ENCODE measurements around the gene EIF5A2. TPM values are rescaled to one million over a fixed set of nuclear protein-coding genes. Genes with fewer than 3 reads are reported as not detected.

Gene EIF5A2
- total RNA-seq, 1 experiment from 2014 or later: 11.1 TPM

GRCh38 chr3:170867143-170867937 lies 41.1 kb downstream of the EIF5A2 start:
- DNase-seq (ENCODE audit: low read depth, low spot score): no peak
- in situ Hi-C loops (cut with HindIII; ENCODE audit: low pct_unique_long_range_greater_than_20kb, low sequenced_read_pairs): no loop called here

GRCh38 chr3:170866499-170866898 lies 41.9 kb downstream of the EIF5A2 start:
- no peak for DNase-seq (ENCODE audit: low read depth, low spot score)
- in situ Hi-C loops (cut with HindIII; ENCODE audit: low pct_unique_long_range_greater_than_20kb, low sequenced_read_pairs): no loop called here

GRCh38 chr3:170865209-170866094 lies 43.0 kb downstream of the EIF5A2 start:
- DNase-seq (ENCODE audit: low read depth, low spot score): peak; percentile 36
- in situ Hi-C loops (cut with HindIII; ENCODE audit: low pct_unique_long_range_greater_than_20kb, low sequenced_read_pairs): no loop called here

GRCh38 chr3:170864525-170865208 lies 43.8 kb downstream of the EIF5A2 start:
- in situ Hi-C loops (cut with HindIII; ENCODE audit: low pct_unique_long_range_greater_than_20kb, low sequenced_read_pairs): no loop called here
- DNase-seq (ENCODE audit: low read depth, low spot score): peak; percentile 53

DNA sequence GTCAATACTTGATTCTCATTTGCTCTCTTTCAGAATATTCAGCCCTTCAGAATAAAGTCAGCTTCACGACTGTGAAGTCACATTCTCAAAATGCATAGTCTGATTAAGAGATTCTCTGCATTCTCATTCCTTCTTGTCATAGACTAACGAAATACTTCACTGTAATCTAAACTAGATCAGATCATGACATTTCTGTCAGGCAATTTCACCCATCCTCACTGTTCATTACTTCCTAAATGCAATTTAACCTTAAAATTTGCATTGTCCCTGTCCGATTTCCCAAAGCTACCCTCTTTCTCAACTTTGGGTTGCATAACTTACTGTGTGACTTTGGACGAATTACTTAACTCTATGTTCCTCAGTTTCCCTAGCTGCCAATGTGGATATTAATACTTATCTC lies 44.6 kb downstream of the EIF5A2 start:
- DNase-seq (ENCODE audit: low read depth, low spot score): no peak
- in situ Hi-C loops (cut with HindIII; ENCODE audit: low pct_unique_long_range_greater_than_20kb, low sequenced_read_pairs): no loop called here

GRCh38 chr3:170862618-170863374 lies 45.6 kb downstream of the EIF5A2 start:
- DNase-seq (ENCODE audit: low read depth, low spot score): no peak
- in situ Hi-C loops (cut with HindIII; ENCODE audit: low pct_unique_long_range_greater_than_20kb, low sequenced_read_pairs): no loop called here

DNA sequence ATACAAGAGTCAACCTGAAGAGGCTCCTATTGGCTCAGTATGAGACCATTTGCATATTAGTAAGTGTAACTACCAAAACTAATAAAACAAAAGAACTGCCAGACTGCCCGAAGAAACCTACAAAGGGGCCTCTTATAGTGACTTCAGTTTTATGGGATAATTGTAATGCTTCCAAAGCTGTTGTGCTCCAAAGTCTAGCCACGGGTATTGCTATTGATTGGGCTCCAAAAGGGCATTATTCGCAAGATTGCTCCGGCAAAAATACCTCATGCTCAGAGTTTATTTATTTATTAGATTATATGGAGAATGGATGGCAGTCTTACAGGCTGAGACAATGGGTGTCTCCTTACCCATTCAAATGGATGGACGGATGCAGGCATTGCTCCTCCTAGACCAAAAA lies 49.8 kb downstream of the EIF5A2 start:
- no peak for DNase-seq (ENCODE audit: low read depth, low spot score)
- in situ Hi-C loops (cut with HindIII; ENCODE audit: low pct_unique_long_range_greater_than_20kb, low sequenced_read_pairs): no loop called here

DNA sequence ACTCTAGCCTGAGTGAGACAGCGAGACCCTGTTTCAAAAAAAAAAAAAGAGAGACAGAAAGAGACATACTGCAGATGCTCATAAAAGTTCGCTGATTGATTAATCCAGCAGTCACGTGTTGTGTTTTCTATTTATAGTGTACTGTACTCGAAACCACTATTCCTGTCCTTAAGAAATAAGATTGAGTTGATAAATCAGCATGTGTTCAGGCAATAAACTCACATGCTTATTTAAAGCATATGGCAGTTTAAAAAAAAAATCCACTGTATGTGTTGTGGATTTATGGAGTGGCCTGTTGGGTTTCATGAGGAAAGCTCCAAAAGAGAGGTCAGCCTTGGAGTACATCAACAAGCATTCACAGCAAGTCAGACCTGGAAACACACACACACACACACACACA lies 56.1 kb downstream of the EIF5A2 start:
- in situ Hi-C loops (cut with HindIII; ENCODE audit: low pct_unique_long_range_greater_than_20kb, low sequenced_read_pairs): no loop called here
- DNase-seq (ENCODE audit: low read depth, low spot score): no peak

GRCh38 chr3:170848292-170848917 lies 60.0 kb downstream of the EIF5A2 start:
- peak; percentile 47 for DNase-seq (ENCODE audit: low read depth, low spot score)
- in situ Hi-C loops (cut with HindIII; ENCODE audit: low pct_unique_long_range_greater_than_20kb, low sequenced_read_pairs): no loop called here

- in situ Hi-C loops (cut with HindIII; ENCODE audit: low pct_unique_long_range_greater_than_20kb, low sequenced_read_pairs): no loop called here
- DNase-seq (ENCODE audit: low read depth, low spot score): no peak
These were observed 64.1 kb downstream of the EIF5A2 start for GRCh38 chr3:170844377-170844776.

GRCh38 chr3:170840291-170840859 lies 68.1 kb downstream of the EIF5A2 start:
- peak; percentile 79 for DNase-seq (ENCODE audit: low read depth, low spot score)
- in situ Hi-C loops (cut with HindIII; ENCODE audit: low pct_unique_long_range_greater_than_20kb, low sequenced_read_pairs): no loop called here

- DNase-seq (ENCODE audit: low read depth, low spot score): no peak
- in situ Hi-C loops (cut with HindIII; ENCODE audit: low pct_unique_long_range_greater_than_20kb, low sequenced_read_pairs): no loop called here
These were observed 68.8 kb downstream of the EIF5A2 start for GRCh38 chr3:170839518-170840100.

Other genes with a start within 250 kb of the EIF5A2 start
- gene RPL22L1, start 38.4 kb downstream of the EIF5A2 start, total RNA-seq (2014; rRNA removed; shearing (Covaris generic)): 232 and 237 TPM in 2 replicates
- gene SLC2A2, start 118.1 kb upstream of the EIF5A2 start, total RNA-seq (2014; rRNA removed; shearing (Covaris generic)): not detected in 2 replicates